Measurements from ENCODE around the gene FAIM2.

- no peak for TF ChIP-seq SP1 (IDR thresholded peaks at IDR 0.05)
- no peak for TF ChIP-seq ELF4 (IDR thresholded peaks at IDR 0.05)
- TF ChIP-seq NFRKB (IDR thresholded peaks at IDR 0.05), result no peak
- no peak for TF ChIP-seq TARDBP (IDR thresholded peaks at IDR 0.05)
- TF ChIP-seq FOXM1 (IDR thresholded peaks at IDR 0.05; ENCODE audit: borderline replicate concordance), result no peak
- no peak for TF ChIP-seq LEF1 (IDR thresholded peaks at IDR 0.05; ENCODE audit: borderline replicate concordance)
- TF ChIP-seq FOXK2 (IDR thresholded peaks at IDR 0.05), result no peak
- TF ChIP-seq BHLHE40 (IDR thresholded peaks at IDR 0.05; ENCODE audit: borderline replicate concordance), result no peak
- no peak for TF ChIP-seq ZNF384 (IDR thresholded peaks at IDR 0.05)
- no peak for TF ChIP-seq L3MBTL2 (conservative IDR thresholded peaks at IDR 0.05)
- TF ChIP-seq CTBP1 (IDR thresholded peaks at IDR 0.05; ENCODE audit: borderline replicate concordance), result no peak
- no peak for TF ChIP-seq SUZ12 (IDR thresholded peaks at IDR 0.05)
- TF ChIP-seq, protein P1, sequence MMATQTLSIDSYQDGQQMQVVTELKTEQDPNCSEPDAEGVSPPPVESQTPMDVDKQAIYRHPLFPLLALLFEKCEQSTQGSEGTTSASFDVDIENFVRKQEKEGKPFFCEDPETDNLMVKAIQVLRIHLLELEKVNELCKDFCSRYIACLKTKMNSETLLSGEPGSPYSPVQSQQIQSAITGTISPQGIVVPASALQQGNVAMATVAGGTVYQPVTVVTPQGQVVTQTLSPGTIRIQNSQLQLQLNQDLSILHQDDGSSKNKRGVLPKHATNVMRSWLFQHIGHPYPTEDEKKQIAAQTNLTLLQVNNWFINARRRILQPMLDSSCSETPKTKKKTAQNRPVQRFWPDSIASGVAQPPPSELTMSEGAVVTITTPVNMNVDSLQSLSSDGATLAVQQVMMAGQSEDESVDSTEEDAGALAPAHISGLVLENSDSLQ (IDR thresholded peaks at IDR 0.05), result no peak
- no peak for TF ChIP-seq HDGF (IDR thresholded peaks at IDR 0.05; ENCODE audit: borderline replicate concordance)
Measured at GRCh38 chr12:49868449-49868848, 35.3 kb downstream of the FAIM2 start.

All from HEK293T (cell line).